NCI-H1436 treated with DMSO at 0.1 percent for 48 hours (cell line): ENCODE data around the gene MERTK.
"Not testable (repeated sequence)": the region's sequence is repeated elsewhere in the genome, so short reads cannot be mapped to it uniquely, and the experiment has no call there.

Experiments used
- DNase-seq: peaks from one replicate; lab custom pipeline; 2025; lab: John Stamatoyannopoulos, UW

MERTK gene

GRCh38 chr2:111897924-111898702 is at the start of gene MERTK:
Gene MERTK, plus strand, starts transcription at chr2:111898607. Its CDS starts 129 bp downstream, at chr2:111898736.
- DNase-seq = no peak

- not testable (repeated sequence) for DNase-seq
Observed at GRCh38 chr2:111850646-111851045, 47.8 kb upstream of the MERTK start.

GRCh38 chr2:111852544-111852943 is 45.9 kb upstream of the MERTK start:
- DNase-seq = not testable (repeated sequence)

GRCh38 chr2:111860005-111860404 is 38.4 kb upstream of the MERTK start:
- DNase-seq = not testable (repeated sequence)

GRCh38 chr2:111865124-111865523 is 33.3 kb upstream of the MERTK start:
- not testable (repeated sequence) for DNase-seq

- DNase-seq = not testable (repeated sequence)
Observed at GRCh38 chr2:111872806-111873205, 25.6 kb upstream of the MERTK start.

- DNase-seq = no peak
Observed at GRCh38 chr2:111883661-111884591, 14.5 kb upstream of the MERTK start, which contains the start of gene ANAPC1. Gene ANAPC1, minus strand, starts transcription at chr2:111884193. Its CDS starts 3,368 bp downstream, at chr2:111880825.

- DNase-seq = no peak
Observed at GRCh38 chr2:111884592-111884964, 13.8 kb upstream of the MERTK start.

GRCh38 chr2:111896024-111896423 is 2.4 kb upstream of the MERTK start:
- DNase-seq = no peak

- no peak for DNase-seq
Observed at GRCh38 chr2:111896576-111896975, 1.8 kb upstream of the MERTK start.

GRCh38 chr2:111897630-111897923 is 830 bp upstream of the MERTK start:
- no peak for DNase-seq

- DNase-seq = no peak
Observed at GRCh38 chr2:111898703-111899514, 502 bp downstream of the MERTK start.

- no peak for DNase-seq
Observed at GRCh38 chr2:111900859-111901258, 2.5 kb downstream of the MERTK start.

GRCh38 chr2:111903516-111903915 is 5.1 kb downstream of the MERTK start:
- no peak for DNase-seq

GRCh38 chr2:111903930-111904439 is 5.6 kb downstream of the MERTK start:
- no peak for DNase-seq

GRCh38 chr2:111904726-111905474 is 6.5 kb downstream of the MERTK start:
- no peak for DNase-seq

- not testable (repeated sequence) for DNase-seq
Observed at GRCh38 chr2:111905475-111905869, 7.1 kb downstream of the MERTK start.

- DNase-seq = no peak
Observed at GRCh38 chr2:111905990-111906735, 7.8 kb downstream of the MERTK start.

- DNase-seq = no peak
Observed at GRCh38 chr2:111908578-111908977, 10.2 kb downstream of the MERTK start.

GRCh38 chr2:111909079-111909478 is 10.7 kb downstream of the MERTK start:
- DNase-seq = no peak
